Muscle of leg (tissue), 11 donors: ENCODE results near the gene RGMA. TPM values are rescaled to one million over a fixed set of nuclear protein-coding genes. Genes with fewer than 3 reads are reported as not detected.

Experiments
- DNase-seq: peaks from one replicate; pipeline ENCODE4 v3.0.0; 2013
- H3K27ac ChIP-seq: one replicate; pipeline ENCODE4 v1.5.1; 2013; ENCODE audit warnings: mild to moderate bottlenecking, low read length, control low read depth
- H3K27me3 ChIP-seq: one replicate; pipeline ENCODE4 v1.6.1; 2013; ENCODE audit warnings: low read length; ENCODE audit not compliant: control insufficient read depth, insufficient read depth
- H3K36me3 ChIP-seq: one replicate; pipeline ENCODE4 v1.6.1; 2013; ENCODE audit warnings: low read length; ENCODE audit not compliant: control insufficient read depth, insufficient read depth
- H3K4me1 ChIP-seq: one replicate; pipeline ENCODE4 v1.6.1; 2013; ENCODE audit warnings: low read length; ENCODE audit not compliant: control insufficient read depth, insufficient read depth
- H3K4me3 ChIP-seq: one replicate; pipeline ENCODE4 v1.5.1; 2013; ENCODE audit warnings: low read length, control low read depth
- H3K9me3 ChIP-seq: replicated peaks from 2 replicates; pipeline ENCODE4 v1.6.1; 2013; ENCODE audit warnings: low read depth, low read length; ENCODE audit not compliant: control insufficient read depth
- WGBS: methylation state at CpG from one replicate; pipeline ENCODE4 v1.1.5; 2013; ENCODE audit warnings: missing lambda C conversion rate; ENCODE audit not compliant: insufficient coverage; 5-methylcytosine and 5-hydroxymethylcytosine counted together
- polyA plus RNA-seq, 8 donors: library from polyadenylated mRNA; unstranded; fragments of 120-200 nt; gene quantifications; one replicate each; pipeline versions ENCODE4 v1.2.1 to v1.2.3, GENCODE V29; 2013; ENCODE audit warnings: inconsistent platforms in 1 of 8, low replicate concordance in 1 of 8; ENCODE audit not compliant: insufficient read length in 8 of 8, insufficient read depth in 1 of 8
- total RNA-seq: library from RNA; stranded (reverse); fragments of 120-200 nt; gene quantifications from one replicate; pipeline ENCODE4 v1.2.4, GENCODE V29; 2013

Gene RGMA
- total and polyA plus RNA-seq, 9 donors: 16.4 to 90.8 (median 68.9) TPM

GRCh38 chr15:93029836-93030429 lies 59.1 kb downstream of the RGMA start:
- Histone ChIP-seq H3K36me3 (peaks cover 30% of the 10 kb centered on the region), H3K9me3 (no peaks in the 10 kb centered on the region), H3K27me3 (no peaks in the 10 kb centered on the region), H3K4me3 (no peak overlapping the region), H3K27ac (peak overlapping the region; percentile 32), H3K4me1 (peaks cover 57% of the 10 kb centered on the region)
- peak; percentile 37 for DNase-seq
- WGBS: 70% methylated on average over 11 of the region's 12 CpGs

GRCh38 chr15:93029214-93029835 lies 59.7 kb downstream of the RGMA start:
- DNase-seq: peak; percentile 53
- Histone ChIP-seq H3K27me3 (no peaks in the 10 kb centered on the region), H3K4me3 (no peak overlapping the region), H3K4me1 (peaks cover 57% of the 10 kb centered on the region), H3K36me3 (peaks cover 36% of the 10 kb centered on the region), H3K27ac (peak overlapping the region; percentile 94), H3K9me3 (no peaks in the 10 kb centered on the region)
- WGBS: 67% methylated on average over 10 of the region's 17 CpGs

- Histone ChIP-seq H3K4me3 (no peak overlapping the region), H3K4me1 (peaks cover 57% of the 10 kb centered on the region)
- WGBS: 28% methylated on average over 20 of the region's 21 CpGs
Observed at GRCh38 chr15:93028632-93029213, 60.3 kb downstream of the RGMA start.

GRCh38 chr15:93028111-93028631 lies 60.8 kb downstream of the RGMA start:
- Histone ChIP-seq H3K4me1 (peaks cover 57% of the 10 kb centered on the region), H3K36me3 (peaks cover 39% of the 10 kb centered on the region), H3K27me3 (no peaks in the 10 kb centered on the region), H3K27ac (peak overlapping the region; percentile 94), H3K9me3 (no peaks in the 10 kb centered on the region), H3K4me3 (no peak overlapping the region)
- peak; percentile 54 for DNase-seq
- WGBS: 36% methylated on average over 8 of the region's 13 CpGs

More at GRCh38 chr15:93028632-93029213, 60.3 kb downstream of the RGMA start:
- DNase-seq: peak; percentile 90
- Histone ChIP-seq H3K36me3 (peaks cover 39% of the 10 kb centered on the region), H3K27ac (peak overlapping the region; percentile 94), H3K27me3 (no peaks in the 10 kb centered on the region), H3K9me3 (no peaks in the 10 kb centered on the region)

- peak; percentile 42 for DNase-seq
- peak overlapping the region; percentile 42 for H3K27ac ChIP-seq
Observed at GRCh38 chr15:93027413-93027812, 61.6 kb downstream of the RGMA start.

GRCh38 chr15:93026380-93026817 lies 62.6 kb downstream of the RGMA start:
- H3K4me1 ChIP-seq: peaks cover 53% of the 10 kb centered on the region
- no peaks in the 10 kb centered on the region for H3K9me3 ChIP-seq
- no peak overlapping the region for H3K4me3 ChIP-seq
- no peak overlapping the region for H3K27ac ChIP-seq
- no peaks in the 10 kb centered on the region for H3K27me3 ChIP-seq
- peaks cover 54% of the 10 kb centered on the region for H3K36me3 ChIP-seq
- 81% methylated on average over 9 of the region's 9 CpGs for WGBS
- no peak for DNase-seq

More at GRCh38 chr15:93027413-93027812, 61.6 kb downstream of the RGMA start:
- Histone ChIP-seq H3K27me3 (no peaks in the 10 kb centered on the region), H3K4me1 (peaks cover 54% of the 10 kb centered on the region), H3K4me3 (no peak overlapping the region), H3K36me3 (peaks cover 44% of the 10 kb centered on the region), H3K9me3 (no peaks in the 10 kb centered on the region)
- WGBS: 65% methylated on average over 6 of the region's 10 CpGs

- WGBS: 80% methylated on average over 1 of the region's 1 CpG
- H3K4me1 ChIP-seq: peaks cover 45% of the 10 kb centered on the region
- peaks cover 57% of the 10 kb centered on the region for H3K36me3 ChIP-seq
- H3K9me3 ChIP-seq: no peaks in the 10 kb centered on the region
- DNase-seq: no peak
- H3K4me3 ChIP-seq: no peak overlapping the region
- H3K27me3 ChIP-seq: no peaks in the 10 kb centered on the region
- no peak overlapping the region for H3K27ac ChIP-seq
Observed at GRCh38 chr15:93025625-93025982, 63.4 kb downstream of the RGMA start.

- H3K36me3 ChIP-seq: peaks cover 63% of the 10 kb centered on the region
- no peak for DNase-seq
- no peaks in the 10 kb centered on the region for H3K27me3 ChIP-seq
- no peaks in the 10 kb centered on the region for H3K9me3 ChIP-seq
- H3K27ac ChIP-seq: no peak overlapping the region
- 91% methylated on average over 6 of the region's 8 CpGs for WGBS
- H3K4me3 ChIP-seq: no peak overlapping the region
- H3K4me1 ChIP-seq: peaks cover 39% of the 10 kb centered on the region
Observed at GRCh38 chr15:93024716-93025624, 64.0 kb downstream of the RGMA start.

GRCh38 chr15:93024293-93024692 lies 64.7 kb downstream of the RGMA start:
- Histone ChIP-seq H3K4me3 (no peak overlapping the region), H3K36me3 (peaks cover 70% of the 10 kb centered on the region), H3K9me3 (no peaks in the 10 kb centered on the region), H3K4me1 (peaks cover 32% of the 10 kb centered on the region), H3K27me3 (no peaks in the 10 kb centered on the region), H3K27ac (no peak overlapping the region)
- 94% methylated on average over 7 of the region's 10 CpGs for WGBS
- no peak for DNase-seq
